GM21737 (cell line): ENCODE results near the gene NCMAP.

Experiments
- ATAC-seq: cut with Tn5 transposase; IDR thresholded peaks from one replicate; pipeline ENCODE4 v1.9.1; 2021; ENCODE audit warnings: mild to moderate bottlenecking, moderate library complexity; ENCODE audit not compliant: unreplicated experiment

Gene NCMAP

DNA sequence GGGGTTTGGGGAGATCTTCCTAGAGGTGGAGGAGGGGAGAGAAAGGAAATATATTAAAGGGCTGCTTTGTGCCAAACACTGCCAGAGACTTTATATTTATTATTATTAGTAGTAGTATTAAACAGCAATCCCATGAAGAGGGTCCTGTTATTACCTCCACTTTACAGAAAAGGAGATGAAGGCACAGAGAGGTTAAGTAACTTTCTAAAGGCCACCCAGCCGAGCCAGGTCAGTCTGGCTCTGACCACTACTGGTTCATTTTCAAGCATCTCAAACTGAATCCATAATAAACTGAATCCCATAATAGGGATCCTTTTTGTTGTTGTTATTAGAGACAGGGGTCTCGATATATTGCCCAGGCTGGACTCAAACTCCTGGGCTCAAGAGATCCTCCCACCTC lies 12.6 kb downstream of the NCMAP start:
- ATAC-seq: no peak

DNA sequence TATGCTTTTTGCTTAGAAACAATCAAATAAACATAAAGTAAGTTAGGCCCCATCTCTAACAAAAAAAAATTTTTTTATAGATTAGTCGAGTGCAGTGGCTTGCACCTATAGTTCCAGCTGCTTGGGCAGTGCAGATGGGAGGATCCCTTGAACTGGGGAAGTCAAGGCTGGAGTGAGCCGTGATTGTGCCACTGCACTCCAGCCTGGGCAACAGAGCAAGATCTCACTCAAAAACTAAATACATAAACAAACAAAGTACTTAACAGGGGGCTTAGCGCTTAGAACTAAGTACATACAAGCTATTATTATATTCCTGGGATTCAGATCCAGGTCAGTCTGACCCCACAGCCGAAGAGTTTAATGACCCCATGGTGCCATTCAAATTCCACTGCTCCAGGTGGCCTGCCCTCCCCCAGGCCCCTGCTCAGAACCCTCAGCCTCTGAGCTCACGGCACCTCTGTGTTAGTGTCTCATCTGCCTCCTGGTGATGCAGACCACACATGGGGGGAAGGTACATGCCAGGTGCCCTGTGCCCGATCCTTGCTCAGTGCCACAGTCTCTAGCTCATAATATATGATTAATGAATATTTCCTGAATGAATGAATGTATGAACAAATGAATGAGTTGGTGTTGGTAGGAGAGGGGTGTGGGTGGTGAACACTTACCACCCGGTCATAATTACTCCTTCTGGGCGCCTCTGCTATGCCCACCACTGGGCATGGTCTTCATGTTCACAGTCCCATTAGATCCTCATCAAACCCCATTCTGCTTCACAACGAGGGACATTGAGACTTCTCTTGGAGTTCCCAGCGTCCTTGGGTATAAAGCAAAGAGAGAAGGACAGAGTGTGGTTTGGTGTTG lies 14.6 kb downstream of the NCMAP start:
- no peak for ATAC-seq

DNA sequence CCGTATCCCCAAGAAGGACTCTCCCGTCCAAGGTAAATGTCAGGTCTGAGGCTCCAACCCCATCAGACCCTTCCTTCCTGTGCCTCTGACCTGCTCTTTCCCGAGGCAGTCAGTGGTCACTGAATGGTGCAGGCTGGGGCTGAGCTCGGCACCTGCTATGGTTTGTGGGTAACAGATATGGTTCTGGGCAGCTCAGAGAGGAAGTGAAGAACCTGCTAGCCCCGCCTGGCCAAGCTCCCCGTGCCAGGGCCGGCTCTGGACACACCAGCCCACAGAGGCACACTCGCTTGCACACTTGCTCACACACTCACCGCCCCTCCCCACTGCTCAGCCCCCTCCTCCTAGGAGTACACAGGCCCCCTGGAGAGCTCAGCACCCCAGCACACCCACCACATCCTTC lies 16.4 kb downstream of the NCMAP start:
- no peak for ATAC-seq

DNA sequence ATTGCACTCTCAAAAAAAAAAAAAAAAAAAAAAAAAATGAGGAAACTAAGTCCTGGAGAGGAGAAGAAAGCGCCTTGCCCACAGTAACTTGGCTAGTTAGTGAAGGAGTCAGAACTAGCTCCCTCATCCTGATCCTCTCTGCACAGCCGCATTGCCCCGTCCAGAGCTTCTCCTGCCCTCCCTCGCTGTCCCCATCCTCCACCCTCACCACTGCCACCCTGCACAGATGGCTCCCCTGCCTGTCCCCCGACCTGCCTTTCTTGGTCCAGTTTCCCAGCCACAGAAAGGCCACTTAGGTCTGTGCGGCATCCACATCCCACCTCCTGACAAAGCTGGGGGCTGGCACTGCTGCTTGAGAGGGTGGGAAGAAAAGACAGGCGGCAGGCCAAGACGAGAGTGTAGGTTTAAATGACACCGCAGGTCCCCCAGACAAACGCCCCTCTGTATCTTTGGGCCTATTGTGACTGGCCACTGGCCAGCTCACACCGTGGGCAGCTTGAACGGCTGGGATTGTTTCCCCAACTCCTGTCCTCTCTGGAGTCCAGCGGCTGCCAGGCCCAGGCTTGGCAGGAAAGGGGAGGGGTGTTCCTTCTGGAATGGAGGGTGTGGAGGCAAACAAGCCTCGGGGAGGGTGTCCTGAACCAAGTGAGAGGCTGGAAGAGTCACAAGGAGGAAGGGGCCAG lies 20.2 kb downstream of the NCMAP start:
- ATAC-seq: no peak

DNA sequence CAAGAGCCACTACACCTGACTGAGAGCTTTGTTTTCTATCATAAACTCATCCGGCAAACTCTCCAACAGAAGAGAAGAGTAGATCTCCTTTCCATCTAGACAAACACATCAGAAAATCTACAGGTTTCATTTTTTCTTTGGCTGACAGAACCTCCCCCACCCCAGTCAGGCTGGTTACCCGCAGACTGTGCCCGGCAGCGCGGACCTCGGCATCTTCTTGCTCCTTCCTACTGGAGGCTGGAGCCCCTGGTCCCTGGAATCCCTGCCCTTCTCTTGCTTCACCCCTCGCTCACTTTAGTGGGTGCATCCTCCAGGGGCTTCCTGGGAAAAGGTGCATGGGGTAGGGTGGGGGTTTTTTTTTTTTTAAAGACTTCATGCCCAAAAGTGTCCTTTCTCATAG lies 23.0 kb downstream of the NCMAP start:
- ATAC-seq: no peak

DNA sequence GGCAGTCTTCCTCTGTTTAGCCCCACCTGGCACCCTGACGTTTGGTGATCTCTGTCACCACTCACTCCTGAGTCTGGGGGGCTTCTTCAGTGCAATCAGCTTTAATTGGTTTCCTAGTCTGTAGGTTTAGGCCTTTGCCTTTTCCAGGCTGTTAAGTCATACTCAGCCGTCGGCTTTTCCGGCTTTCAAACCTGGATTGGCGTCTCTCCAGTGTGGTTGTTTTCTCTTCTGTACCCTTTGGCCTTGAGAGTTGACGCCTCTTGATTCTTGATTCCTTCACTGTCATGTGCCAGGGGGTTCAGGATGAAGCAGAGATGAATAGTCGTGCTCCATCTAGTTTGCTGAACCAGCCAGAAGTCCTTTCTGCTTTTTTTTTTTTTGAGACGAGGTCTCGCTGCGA lies 24.9 kb downstream of the NCMAP start:
- no peak for ATAC-seq

DNA sequence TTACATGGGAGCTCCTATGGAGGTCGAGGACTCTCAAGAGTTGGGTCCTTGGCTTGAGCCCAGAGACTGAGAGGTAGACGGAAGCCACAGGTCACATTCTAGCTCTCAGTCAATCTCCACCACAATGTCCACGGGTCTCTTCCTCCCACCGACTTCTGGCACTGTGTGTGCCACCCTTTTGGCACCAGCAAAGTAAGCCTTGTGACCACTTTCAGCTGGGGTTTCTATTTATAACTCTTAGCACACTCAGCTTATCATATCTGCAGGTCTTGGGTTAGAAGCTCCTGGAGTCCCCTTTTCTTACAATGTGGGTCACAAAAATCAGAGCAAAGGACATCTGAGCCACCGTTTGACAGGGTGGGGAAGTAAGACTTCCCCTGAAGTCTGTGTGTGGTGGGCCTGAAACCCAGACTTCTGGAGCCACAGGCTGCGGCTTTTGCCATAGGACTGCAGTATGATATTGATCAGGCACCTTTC lies 28.3 kb downstream of the NCMAP start:
- ATAC-seq: no peak

DNA sequence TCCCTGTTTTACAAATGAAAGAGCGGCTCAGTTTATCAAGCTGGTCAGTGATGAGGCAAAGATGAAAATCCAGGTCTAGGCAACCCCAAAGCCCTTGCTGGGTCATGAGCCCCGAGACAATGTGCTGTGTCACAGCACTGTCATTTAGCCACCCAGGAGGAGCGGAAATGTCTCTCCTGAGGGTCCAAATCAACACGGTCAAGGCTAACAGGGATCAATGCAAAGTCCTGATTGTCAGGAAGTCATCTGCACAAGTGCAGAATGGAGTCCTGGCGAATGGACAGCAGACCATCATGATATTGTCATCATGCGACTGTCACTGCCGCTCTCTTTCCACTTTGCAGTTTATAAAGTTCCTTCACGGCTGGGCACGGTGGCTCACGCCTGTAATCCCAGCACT lies 30.2 kb downstream of the NCMAP start:
- ATAC-seq: no peak

DNA sequence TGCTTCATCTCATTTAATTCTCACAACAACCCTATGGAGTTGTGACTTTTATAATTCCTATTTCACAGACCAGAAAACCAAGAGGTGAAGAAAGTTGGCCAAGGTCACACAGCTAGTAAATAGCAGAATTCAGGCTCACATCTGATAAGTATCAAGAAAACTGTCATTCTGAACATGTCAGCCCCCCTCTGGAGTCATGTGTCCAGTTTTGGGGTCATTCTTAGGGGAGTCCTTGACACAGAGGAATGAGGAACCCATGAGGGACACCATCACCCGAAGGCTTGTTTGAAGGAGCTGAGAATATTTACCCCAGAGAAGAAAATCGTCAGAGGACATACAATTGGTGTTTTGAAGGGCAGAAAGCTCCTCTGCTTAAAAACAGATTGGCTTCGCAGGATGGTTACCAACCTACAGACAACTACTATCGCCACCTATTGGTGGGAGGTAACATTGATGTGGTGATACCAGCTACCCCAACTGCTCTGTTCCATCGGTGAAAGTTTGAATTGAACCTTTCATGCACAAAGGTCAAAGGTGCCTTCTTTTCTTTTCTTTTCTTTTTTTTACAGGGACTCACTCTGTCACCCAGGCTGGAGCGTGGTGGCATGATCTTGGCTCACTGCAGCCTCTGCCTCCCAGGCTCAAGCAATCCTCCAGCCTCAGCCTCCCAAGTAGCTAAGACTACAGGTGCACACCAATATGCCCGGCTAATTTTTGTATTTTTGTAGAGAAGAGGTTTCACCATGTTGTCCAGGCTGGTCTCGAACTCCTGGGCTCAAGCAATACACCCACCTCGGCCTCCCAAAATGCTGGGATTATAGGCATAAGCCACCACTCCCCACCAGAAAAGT lies 31.3 kb downstream of the NCMAP start:
- no peak for ATAC-seq

DNA sequence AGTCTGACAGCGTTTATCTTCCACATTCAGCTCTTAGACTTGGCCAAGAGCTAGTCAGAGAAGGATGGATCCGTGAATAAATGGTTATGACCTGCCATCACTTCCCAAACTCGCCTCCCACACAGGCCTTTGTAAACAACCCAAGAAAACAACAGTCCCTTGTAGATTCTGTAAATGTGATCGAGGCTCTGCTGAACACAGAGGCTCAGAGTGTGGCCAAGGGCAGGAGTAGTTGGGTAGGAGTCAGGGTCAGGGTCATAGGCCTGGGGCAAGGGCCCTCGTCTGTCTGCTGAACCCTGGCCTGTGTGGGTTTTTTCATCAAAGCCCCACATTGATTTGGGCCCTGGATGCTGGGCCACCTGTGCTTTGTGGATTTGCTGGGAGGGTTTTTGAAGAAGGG lies 32.7 kb downstream of the NCMAP start:
- no peak for ATAC-seq

DNA sequence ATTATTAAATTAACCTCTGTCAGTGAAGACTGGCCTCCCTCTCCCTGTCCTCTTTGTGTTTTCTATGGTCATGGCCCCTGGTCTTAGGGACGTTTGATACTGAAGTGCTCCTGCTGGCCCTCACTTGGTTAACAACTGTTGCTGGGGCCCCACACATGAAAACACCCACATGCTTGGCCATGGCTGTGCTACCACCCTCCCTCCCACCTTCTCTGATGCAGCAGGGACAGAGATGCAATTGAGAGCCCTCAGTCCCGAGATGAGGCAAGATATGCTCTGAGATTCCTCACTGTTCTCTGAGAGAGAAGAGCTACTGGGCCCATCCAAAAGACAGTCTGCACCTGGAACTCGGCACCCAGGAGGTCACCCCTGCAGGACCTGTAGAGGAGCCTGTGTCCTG lies 33.3 kb downstream of the NCMAP start:
- ATAC-seq: no peak

DNA sequence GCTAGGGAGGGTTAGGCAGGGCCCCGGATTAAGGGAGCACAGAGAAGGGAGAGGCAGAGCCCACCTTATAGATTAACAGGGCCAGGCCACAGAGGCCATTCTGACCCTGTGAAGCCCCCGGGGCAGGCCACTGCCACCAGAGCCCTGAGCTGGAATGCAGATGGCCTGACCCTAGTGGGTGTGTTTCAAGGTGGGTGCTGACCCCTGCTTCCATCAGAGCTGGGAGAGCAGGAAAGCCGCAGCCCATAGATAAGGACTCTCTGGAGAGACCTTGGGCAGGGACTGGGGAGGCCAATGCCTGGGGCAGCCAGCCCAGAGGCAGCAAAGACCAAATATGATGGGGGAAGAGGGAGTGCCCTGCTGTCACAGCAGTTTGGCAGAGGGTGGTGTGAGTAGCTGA lies 35.9 kb downstream of the NCMAP start:
- ATAC-seq: no peak

DNA sequence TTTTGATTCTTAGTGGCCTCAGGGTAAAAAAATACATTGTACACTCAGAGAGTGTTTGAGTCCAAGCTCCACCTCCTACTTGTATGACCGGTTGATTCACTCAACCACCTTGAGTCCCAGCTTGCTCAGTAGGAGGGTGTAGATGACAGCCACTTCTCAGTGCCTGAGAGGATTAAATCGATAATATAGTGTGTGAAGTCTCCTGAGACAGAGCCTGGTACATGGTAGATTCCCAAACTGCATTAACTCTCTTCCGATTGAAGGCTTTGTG lies 38.4 kb downstream of the NCMAP start:
- ATAC-seq: no peak

DNA sequence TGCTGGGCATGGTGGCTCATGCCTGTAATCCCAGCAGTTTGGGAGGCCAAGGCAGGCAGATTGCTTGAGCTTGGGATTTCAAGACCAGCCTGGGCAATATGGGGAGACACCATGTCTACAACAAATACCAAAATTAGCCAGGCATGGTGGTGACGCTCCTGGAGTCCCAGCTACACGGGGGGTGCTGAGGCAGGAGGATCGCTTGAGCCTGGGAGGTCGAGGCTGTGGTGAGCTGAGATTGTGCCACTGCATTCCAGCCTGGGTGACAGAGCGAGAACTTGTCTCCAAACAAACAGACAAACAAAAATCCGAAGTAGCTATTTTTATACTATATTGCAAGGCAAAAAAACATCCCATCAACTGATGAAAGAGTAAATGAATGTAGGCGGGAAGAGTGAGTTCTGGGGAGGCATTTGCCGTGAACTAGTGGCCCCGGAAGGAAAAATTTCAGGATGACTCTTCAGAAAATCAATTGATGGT lies 40.6 kb downstream of the NCMAP start:
- no peak for ATAC-seq

DNA sequence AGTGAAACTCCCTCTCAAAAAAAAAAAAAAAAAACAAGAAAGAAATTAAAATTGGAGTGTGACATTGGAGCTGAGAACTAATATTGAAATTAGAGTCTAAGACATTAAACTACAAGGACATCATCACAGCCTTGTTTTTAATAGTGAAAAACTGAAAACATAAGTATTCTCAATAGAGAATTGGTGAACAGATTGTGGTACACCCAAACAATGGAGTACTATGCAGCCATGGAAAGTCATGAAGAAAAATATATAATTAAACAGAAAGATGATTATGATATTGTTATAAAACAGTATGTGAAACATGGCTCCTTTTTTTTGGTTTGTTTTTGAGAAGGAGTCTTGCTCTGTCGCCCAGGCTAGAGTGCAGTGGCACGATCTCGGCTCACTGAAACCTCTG lies 43.4 kb downstream of the NCMAP start:
- ATAC-seq: no peak

DNA sequence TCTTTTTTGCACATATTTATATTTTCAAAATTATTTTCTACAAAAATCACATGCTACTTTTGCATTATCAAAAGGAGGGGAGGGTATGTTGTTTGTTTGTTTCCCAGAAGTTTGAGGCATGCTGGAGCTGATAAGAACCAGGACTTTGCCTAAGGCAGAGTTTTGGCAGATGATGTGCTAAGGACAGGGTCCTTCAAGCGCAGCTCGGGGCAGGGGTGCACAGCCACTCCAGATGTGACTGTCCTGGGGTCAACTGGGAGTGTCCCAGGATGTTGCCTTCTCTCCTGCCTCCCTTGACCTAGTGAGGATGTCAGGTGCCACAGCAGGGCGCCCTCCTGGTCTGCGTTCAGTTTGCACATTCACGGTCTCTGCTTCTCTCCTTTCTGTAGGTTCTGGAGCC lies 44.7 kb downstream of the NCMAP start:
- no peak for ATAC-seq

DNA sequence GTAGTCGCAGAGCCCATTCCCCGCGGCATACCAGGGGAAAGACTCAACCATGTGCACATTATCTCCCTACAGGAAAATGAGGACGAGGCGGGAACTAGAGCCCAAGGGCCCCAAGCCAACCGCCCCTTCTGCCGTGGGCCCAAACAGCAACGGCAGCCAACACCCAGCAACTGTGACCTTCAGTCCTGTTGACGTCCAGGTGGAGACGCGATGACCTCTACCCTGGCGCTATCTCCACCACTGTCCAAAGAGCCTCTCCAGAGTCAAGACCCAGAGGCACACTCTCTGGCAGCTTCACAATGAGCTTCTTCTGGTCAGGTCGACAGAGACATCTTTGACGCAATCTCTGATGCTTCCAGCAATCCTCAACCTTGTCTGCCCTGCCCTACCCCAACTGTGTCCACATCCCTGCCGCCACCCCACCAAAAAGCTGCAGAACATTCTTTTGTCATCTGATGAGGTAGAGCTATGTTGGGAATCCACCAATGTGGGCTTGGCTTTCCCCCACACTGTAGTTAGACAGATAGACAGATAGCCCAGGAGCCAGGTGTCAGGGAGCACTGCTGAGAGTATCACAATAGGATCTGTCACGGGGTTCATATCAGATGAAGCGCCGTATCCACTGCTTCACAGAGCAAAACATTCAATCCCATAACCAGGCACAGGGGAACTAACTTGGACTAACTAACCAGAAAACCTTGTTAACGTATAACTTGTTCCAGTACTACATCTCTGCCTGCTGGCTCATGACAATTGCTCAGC lies 49.8 kb downstream of the NCMAP start:
- no peak for ATAC-seq

DNA sequence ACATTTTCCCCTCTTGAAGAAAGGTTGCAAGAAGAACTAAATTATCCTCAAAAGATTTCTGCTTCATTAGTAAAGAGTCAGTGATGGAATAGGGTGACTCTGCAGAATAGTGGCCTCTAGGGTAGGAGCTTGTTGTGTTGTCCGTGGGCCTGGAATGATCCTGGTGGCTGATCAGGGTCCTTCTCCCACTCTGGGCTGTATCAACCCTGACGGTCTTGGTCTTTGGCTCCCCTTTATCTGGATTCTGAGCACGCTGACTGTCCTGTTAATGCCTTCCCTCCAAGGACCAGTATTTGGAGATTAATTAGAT lies 50.4 kb downstream of the NCMAP start:
- no peak for ATAC-seq

DNA sequence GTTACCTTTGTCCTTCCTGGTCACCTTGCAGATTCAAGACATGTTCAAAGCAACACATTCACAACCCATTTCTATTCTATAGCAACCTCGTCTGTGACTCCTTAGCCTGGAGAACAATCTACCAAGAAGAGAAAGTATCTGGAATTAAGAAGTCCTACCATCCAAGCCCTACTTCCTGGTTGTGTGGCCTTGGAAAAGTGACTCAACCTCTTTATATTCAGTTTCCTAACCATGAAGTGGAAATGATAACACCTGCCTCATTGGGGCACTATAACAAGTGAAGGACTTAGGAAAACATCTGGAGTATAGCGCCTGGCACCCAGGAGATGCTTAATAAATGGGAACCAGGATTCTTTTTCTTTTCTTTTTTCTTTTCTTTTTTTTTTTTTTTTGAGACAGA lies 50.7 kb downstream of the NCMAP start:
- no peak for ATAC-seq

DNA sequence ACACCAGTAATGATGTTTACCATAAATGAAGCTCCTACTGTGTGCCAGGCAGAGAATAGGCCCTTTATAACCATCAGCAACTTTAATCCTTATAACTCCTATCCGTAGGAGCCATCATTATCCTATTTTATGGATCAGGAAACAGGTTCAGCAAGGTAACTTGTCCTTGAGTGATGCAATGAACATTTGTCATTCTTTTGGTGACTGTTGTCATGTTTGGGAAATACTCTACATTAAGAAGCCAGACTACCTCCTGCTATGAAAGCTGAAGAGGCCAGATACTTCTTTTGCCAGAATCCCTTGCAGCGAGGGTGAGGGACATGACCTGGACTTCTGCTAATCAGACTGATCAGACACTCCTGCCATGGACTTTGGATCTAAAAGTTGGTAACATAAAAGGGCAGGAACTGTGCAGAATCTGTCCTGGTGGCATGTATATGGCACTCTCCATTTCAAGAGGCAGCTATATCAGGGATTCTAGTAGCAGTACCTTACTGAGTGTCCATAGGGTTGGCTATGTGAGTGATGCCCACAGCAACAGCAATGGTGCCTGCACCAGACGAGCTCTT lies 54.1 kb downstream of the NCMAP start:
- no peak for ATAC-seq

DNA sequence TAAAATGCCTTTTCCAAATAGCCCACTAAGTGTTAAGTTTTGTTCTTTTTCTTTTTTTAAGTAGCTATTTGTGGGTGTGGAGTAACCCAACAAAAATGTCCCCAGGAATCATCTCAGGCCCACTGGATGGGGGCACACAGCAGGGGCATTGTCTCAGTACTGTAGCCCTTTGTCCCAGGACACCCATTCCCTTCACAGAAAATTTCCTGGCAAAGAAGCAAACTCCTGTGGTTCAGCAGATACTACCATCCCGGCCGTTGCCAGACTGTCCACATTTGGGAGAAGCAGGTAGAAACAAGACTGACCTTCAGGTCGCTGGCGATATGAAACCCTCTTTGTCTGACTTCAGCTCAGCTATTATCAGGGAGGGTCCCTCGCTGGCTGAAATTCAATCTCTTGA lies 63.5 kb downstream of the NCMAP start:
- ATAC-seq: no peak
